SHP77 (cell line): Measurements from ENCODE around the gene GPRASP2.

Experiments used
- DNase-seq, 2 experiments: peaks; one replicate each; lab custom pipeline; 2025; lab: John Stamatoyannopoulos, UW

GPRASP2 gene

DNA sequence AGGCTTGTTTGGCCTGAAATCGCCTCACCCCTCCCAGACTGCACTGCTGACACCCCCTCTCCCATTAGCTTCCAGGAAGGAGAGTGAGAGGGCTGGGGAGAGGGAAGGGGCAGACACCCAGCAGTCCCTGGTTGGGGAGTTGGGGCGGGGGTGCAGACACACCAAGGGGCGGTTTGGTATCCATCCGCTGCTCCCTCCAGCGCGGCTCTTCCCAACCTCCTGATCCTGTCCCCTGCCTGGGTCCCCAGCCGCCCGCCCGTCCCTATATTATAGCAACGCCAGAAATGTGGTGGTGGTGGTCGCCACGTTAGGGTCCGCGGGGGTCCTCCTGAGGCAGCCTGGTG, 33.2 kb downstream of the GPRASP2 start:
- no peak for DNase-seq

DNA sequence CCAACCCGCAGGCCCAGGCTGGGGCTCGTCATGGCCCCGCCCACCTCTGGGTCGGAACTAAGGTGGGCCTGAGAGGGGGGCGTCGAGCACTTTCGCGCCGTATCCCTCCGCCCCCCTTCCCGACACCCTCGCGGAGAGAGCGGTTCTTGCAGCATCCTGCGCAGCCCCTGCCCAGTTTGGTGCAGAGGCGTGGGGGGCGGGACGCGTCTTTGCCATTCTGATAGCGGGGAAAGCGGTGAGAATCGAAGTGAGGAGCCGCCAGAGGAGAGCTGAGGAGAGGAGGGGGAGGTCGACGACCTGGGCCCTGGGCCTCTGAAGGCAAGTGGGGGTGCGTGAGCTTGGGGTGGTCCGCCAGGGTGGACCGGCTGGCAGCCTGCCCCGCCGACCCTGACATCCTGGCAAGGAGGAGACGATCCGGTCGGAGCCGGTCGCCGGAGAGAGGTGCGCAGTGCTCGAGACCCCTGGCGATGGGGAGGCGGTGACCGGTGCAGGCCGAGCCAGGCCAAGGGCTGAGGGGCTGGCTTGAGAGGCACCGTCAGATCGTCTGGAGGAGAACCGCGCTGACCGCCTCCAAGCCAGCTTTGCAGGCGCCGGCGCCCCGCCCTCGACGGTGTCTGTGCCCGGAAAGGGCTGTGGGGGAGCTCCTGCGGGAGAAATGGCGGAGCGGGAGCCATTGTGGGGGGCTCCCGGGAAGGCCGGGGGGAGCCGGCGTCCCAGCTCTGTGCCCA, 33.8 kb downstream of the GPRASP2 start:
- no peak for DNase-seq

DNA sequence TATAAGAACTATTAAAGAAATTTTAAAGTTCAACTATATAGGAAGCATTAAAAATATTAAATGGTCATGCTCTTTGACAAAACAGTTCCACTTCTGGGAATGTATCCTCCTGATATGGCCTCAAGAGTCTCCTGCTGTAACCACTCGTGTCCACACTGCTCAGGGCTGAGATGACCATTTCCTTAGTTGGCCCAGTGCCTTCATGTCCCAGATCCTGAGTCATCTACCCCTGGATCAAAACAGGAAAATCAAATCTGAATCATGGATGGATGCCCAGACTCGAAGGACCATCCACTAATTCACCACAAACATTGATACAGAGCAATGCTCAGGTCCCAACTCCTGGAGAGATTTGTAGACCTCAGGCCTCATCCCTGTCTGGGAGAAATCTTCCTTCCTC, 53.0 kb downstream of the GPRASP2 start:
- no peak for DNase-seq

DNA sequence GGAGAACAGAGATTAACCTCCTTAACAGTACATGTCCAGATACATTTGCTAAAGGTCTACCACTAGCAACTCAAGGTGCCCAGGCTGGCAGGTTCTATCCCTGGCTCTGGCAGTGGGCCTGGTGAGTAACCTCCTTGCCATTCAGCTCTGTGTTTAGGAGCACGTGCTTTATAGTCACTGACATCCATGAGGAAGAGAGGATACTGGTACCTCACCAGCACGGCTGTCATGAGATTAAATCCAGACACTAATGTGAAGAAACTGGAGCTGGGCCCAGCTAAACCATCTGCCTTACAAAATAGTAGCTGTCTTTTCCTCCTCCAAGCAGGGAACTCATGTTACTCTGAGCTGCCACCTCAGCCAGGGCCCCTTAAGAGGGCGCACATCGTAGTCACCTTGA, 53.6 kb downstream of the GPRASP2 start:
- no peak for DNase-seq

DNA sequence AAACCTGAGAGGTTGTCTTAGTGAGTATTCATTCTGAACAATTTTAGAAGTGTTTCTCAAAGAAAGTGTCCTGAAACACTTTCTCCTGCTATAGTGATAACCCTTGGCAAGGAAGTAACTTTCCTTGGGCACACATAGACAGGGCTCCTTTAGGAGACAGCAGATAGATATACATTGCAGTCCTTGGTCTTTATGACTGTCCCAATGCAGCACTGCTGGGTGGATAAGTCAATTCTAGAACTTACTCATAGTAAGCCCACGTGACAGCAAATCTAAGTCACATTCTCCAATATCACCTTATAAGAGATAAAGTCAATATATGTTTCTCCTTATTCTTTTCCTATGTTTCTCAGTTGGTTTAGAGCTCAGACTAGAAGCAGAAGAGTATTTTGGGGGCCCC, 55.0 kb downstream of the GPRASP2 start:
- DNase-seq, result no peak
